HepG2 (cell line): ENCODE results near the gene HCAR1. TPM values are rescaled to one million over a fixed set of nuclear protein-coding genes. Genes with fewer than 3 reads are reported as not detected.

Source experiments
- CBX5 ChIP-seq: sonication (generic); formaldehyde crosslinking; IDR thresholded peaks from 2 replicates; pipeline ENCODE4 v1.4.0; 2020; ENCODE audit warnings: missing genetic modification reagents, borderline replicate concordance
- GZF1 ChIP-seq: sonication (generic); formaldehyde crosslinking; IDR thresholded peaks from 2 replicates; pipeline ENCODE4 v1.5.1; 2020; ENCODE audit warnings: mild to moderate bottlenecking, missing genetic modification reagents
- HOXA5 ChIP-seq: sonication (generic); formaldehyde crosslinking; IDR thresholded peaks from 2 replicates; pipeline ENCODE4 v1.4.0; 2020; ENCODE audit warnings: missing genetic modification reagents
- KDM4B ChIP-seq: sonication (generic); formaldehyde crosslinking; IDR thresholded peaks from 2 replicates; pipeline ENCODE4 v1.4.0; 2020; ENCODE audit warnings: missing genetic modification reagents
- MED13 ChIP-seq: sonication (generic); formaldehyde crosslinking; IDR thresholded peaks from 2 replicates; pipeline ENCODE4 v1.5.0; 2020; ENCODE audit warnings: missing genetic modification reagents
- MIXL1 ChIP-seq: IDR thresholded peaks from 2 replicates; pipeline ENCODE4 v1.6.1; 2016
- MTA3 ChIP-seq: sonication (generic); formaldehyde crosslinking; IDR thresholded peaks from 2 replicates; pipeline ENCODE4 v1.4.0; 2020; ENCODE audit warnings: missing genetic modification reagents
- RELA ChIP-seq: sonication (generic); formaldehyde crosslinking; IDR thresholded peaks from 2 replicates; pipeline ENCODE4 v1.4.0; 2020; ENCODE audit warnings: missing genetic modification reagents
- SALL2 ChIP-seq: sonication (generic); formaldehyde crosslinking; IDR thresholded peaks from 2 replicates; pipeline ENCODE4 v1.8.1; 2023; ENCODE audit warnings: mild to moderate bottlenecking, missing genetic modification reagents, inconsistent platforms
- TEAD2 ChIP-seq: sonication (generic); formaldehyde crosslinking; IDR thresholded peaks from 2 replicates; pipeline ENCODE4 v1.9.0; 2021; ENCODE audit warnings: missing genetic modification reagents
- ZBTB44 ChIP-seq: sonication (generic); formaldehyde crosslinking; IDR thresholded peaks from 2 replicates; pipeline ENCODE4 v1.4.0; 2020; ENCODE audit warnings: missing genetic modification reagents
- ZFX ChIP-seq: sonication (generic); formaldehyde crosslinking; IDR thresholded peaks from 2 replicates; pipeline ENCODE4 v1.4.0; 2020; ENCODE audit warnings: mild to moderate bottlenecking, low read depth, missing genetic modification reagents, moderate library complexity
- ZNF235 ChIP-seq: sonication (generic); formaldehyde crosslinking; IDR thresholded peaks from 2 replicates; pipeline ENCODE4 v1.8.1; 2023; ENCODE audit warnings: mild to moderate bottlenecking, missing genetic modification reagents, borderline replicate concordance
- ZNF367 ChIP-seq: sonication (generic); formaldehyde crosslinking; IDR thresholded peaks from 2 replicates; pipeline ENCODE4 v1.4.0; 2020; ENCODE audit warnings: missing genetic modification reagents, borderline replicate concordance
- ZNF460 ChIP-seq: sonication (generic); formaldehyde crosslinking; IDR thresholded peaks from 2 replicates; pipeline ENCODE4 v1.5.1; 2020; ENCODE audit warnings: missing genetic modification reagents, mild to moderate bottlenecking, borderline replicate concordance
- ZNF644 ChIP-seq: IDR thresholded peaks from 2 replicates; pipeline ENCODE4 v1.6.1; 2016; ENCODE audit warnings: low read depth
- ZNF747 ChIP-seq: sonication (generic); formaldehyde crosslinking; IDR thresholded peaks from 2 replicates; pipeline ENCODE4 v1.8.1; 2023; ENCODE audit warnings: missing genetic modification reagents, mild to moderate bottlenecking, borderline replicate concordance
- polyA plus RNA-seq, 8 experiments: library from polyadenylated mRNA; depleted of rRNA in 3 of 8; stranded (reverse) in 7 of 8; unstranded in 1 of 8; fragments of >200 nt; fragmentation: Illumina TruSeq in 4 of 8; extraction: Trizol in 4 of 8; gene quantifications; 2 replicates each; pipeline versions ENCODE4 v1.2.1 to v1.2.3, GENCODE V29; 2011 to 2016; ENCODE audit warnings: low read depth in 4 of 8, missing spikeins in 1 of 8, mixed read lengths in 1 of 8; ENCODE audit not compliant: insufficient read depth in 1 of 8
- total RNA-seq, 5 experiments: library from RNA; depleted of rRNA; stranded (reverse); fragments of >200 nt; fragmentation: Illumina TruSeq; extraction: Trizol; gene quantifications; 2 replicates each; pipeline ENCODE4 v1.2.3, GENCODE V29; 2016; ENCODE audit warnings: low read depth in 1 of 5
- TF ChIP-seq, protein P1 (sequence below): sonication (generic); formaldehyde crosslinking; IDR thresholded peaks from 2 replicates; pipeline ENCODE4 v1.4.0; 2020; ENCODE audit warnings: missing genetic modification reagents, mild to moderate bottlenecking, borderline replicate concordance
- TF ChIP-seq, protein P2 (sequence below): sonication (generic); formaldehyde crosslinking; IDR thresholded peaks from 2 replicates; pipeline ENCODE4 v1.9.0; 2021; ENCODE audit warnings: mild to moderate bottlenecking, missing genetic modification reagents

HCAR1 gene
- total and polyA plus RNA-seq, 2 of the 13 experiments (the other 11 are each of a cell fraction or from before 2014, with no cell fraction given) = 0.53 to 4.4 TPM

DNA sequence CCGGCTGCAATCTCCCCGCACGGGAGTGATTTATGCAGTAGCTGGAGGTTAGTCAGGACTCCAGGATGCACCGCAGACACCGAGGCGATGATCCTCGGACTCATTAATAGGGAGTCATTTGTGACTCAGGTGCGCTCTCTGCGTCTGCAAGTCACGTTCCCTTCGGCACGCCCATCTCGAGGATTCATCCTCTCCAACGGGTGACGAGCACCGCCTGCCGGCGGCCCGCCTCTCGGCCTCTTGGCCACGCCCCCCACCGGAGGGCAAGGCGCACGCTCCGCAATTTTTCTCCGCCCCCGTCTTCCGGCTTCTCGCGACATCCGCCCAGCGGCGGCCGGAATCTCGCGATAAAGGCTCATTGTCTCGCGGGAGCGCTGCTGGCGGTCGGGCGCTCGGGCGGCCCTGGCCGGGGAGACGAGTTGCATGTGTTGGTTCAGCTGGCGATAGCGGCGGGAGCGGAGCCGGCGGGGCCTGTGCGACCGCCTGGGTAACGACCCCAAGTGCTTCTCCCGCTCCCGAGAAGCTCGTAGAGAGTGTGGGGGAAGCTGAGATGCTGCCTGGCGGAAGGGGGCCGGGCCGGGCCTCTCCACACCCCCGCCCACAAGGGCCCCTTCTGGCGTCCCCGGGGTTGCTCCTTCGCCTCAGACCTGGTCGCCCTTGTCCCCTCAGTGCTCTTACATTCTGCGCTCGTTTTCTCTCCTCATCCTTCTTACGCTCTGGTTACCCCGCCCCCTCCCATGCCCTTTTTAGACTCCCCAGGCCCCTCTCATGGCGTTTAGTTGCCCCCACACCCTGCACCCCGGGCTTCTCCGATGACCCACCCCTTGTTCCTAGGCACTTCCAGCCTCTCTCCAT is 22.0 kb upstream of the HCAR1 start, which contains the start of gene DENR (continued):
- TF ChIP-seq ZNF460 = no peak; the same call in 1 of the 2 replicates
- TF ChIP-seq, protein P1, sequence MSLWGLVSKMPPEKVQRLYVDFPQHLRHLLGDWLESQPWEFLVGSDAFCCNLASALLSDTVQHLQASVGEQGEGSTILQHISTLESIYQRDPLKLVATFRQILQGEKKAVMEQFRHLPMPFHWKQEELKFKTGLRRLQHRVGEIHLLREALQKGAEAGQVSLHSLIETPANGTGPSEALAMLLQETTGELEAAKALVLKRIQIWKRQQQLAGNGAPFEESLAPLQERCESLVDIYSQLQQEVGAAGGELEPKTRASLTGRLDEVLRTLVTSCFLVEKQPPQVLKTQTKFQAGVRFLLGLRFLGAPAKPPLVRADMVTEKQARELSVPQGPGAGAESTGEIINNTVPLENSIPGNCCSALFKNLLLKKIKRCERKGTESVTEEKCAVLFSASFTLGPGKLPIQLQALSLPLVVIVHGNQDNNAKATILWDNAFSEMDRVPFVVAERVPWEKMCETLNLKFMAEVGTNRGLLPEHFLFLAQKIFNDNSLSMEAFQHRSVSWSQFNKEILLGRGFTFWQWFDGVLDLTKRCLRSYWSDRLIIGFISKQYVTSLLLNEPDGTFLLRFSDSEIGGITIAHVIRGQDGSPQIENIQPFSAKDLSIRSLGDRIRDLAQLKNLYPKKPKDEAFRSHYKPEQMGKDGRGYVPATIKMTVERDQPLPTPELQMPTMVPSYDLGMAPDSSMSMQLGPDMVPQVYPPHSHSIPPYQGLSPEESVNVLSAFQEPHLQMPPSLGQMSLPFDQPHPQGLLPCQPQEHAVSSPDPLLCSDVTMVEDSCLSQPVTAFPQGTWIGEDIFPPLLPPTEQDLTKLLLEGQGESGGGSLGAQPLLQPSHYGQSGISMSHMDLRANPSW (CRISPR knock-in tag) = peak; percentile 76; the same call in 1 of the 2 replicates
- peak; percentile 85; the same call in 1 of the 2 replicates for TF ChIP-seq MED13 (CRISPR knock-in tag)
- TF ChIP-seq MIXL1 (CRISPR knock-in tag) = peak; percentile 86; the same call in 1 of the 2 replicates
- peak; percentile 37; the same call in 1 of the 2 replicates for TF ChIP-seq CBX5 (CRISPR knock-in tag)
- TF ChIP-seq ZNF367 (CRISPR knock-in tag) = peak; percentile 51; the same call in 1 of the 2 replicates
- 0 out of 2 replicates have a peak, but pooled peaks have one; percentile 52 for TF ChIP-seq RELA (CRISPR knock-in tag)
- no peak for TF ChIP-seq MTA3
- TF ChIP-seq ZFX (CRISPR knock-in tag) = peak; percentile 97
- TF ChIP-seq ZNF644 (CRISPR knock-in tag) = no peak
- peak; percentile 61 for TF ChIP-seq SALL2 (CRISPR knock-in tag)
- TF ChIP-seq ZNF747 (CRISPR knock-in tag) = peak; percentile 91; the same call in 1 of the 2 replicates
- 0 out of 2 replicates have a peak, but pooled peaks have one; percentile 38 for TF ChIP-seq ZNF235 (CRISPR knock-in tag)
- TF ChIP-seq HOXA5 = peak; percentile 96
- TF ChIP-seq GZF1 = no peak
- TF ChIP-seq KDM4B (CRISPR knock-in tag) = peak; percentile 83; the same call in 1 of the 2 replicates
- no peak for TF ChIP-seq TEAD2
- TF ChIP-seq, protein P2, sequence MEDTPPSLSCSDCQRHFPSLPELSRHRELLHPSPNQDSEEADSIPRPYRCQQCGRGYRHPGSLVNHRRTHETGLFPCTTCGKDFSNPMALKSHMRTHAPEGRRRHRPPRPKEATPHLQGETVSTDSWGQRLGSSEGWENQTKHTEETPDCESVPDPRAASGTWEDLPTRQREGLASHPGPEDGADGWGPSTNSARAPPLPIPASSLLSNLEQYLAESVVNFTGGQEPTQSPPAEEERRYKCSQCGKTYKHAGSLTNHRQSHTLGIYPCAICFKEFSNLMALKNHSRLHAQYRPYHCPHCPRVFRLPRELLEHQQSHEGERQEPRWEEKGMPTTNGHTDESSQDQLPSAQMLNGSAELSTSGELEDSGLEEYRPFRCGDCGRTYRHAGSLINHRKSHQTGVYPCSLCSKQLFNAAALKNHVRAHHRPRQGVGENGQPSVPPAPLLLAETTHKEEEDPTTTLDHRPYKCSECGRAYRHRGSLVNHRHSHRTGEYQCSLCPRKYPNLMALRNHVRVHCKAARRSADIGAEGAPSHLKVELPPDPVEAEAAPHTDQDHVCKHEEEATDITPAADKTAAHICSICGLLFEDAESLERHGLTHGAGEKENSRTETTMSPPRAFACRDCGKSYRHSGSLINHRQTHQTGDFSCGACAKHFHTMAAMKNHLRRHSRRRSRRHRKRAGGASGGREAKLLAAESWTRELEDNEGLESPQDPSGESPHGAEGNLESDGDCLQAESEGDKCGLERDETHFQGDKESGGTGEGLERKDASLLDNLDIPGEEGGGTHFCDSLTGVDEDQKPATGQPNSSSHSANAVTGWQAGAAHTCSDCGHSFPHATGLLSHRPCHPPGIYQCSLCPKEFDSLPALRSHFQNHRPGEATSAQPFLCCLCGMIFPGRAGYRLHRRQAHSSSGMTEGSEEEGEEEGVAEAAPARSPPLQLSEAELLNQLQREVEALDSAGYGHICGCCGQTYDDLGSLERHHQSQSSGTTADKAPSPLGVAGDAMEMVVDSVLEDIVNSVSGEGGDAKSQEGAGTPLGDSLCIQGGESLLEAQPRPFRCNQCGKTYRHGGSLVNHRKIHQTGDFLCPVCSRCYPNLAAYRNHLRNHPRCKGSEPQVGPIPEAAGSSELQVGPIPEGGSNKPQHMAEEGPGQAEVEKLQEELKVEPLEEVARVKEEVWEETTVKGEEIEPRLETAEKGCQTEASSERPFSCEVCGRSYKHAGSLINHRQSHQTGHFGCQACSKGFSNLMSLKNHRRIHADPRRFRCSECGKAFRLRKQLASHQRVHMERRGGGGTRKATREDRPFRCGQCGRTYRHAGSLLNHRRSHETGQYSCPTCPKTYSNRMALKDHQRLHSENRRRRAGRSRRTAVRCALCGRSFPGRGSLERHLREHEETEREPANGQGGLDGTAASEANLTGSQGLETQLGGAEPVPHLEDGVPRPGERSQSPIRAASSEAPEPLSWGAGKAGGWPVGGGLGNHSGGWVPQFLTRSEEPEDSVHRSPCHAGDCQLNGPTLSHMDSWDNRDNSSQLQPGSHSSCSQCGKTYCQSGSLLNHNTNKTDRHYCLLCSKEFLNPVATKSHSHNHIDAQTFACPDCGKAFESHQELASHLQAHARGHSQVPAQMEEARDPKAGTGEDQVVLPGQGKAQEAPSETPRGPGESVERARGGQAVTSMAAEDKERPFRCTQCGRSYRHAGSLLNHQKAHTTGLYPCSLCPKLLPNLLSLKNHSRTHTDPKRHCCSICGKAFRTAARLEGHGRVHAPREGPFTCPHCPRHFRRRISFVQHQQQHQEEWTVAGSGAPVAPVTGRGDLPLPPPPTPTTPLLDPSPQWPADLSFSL (CRISPR knock-in tag) = no peak; the same call in 1 of the 2 replicates
- TF ChIP-seq ZBTB44 = 0 out of 2 replicates have a peak, but pooled peaks have one; percentile 49
